HG03066 (cell line): ENCODE results near the gene ZNF212.

Source experiments
- ATAC-seq: cut with Tn5 transposase; IDR thresholded peaks from one replicate; pipeline ENCODE4 v1.9.1; 2021; ENCODE audit warnings: low read depth; ENCODE audit not compliant: unreplicated experiment

Gene ZNF212

DNA sequence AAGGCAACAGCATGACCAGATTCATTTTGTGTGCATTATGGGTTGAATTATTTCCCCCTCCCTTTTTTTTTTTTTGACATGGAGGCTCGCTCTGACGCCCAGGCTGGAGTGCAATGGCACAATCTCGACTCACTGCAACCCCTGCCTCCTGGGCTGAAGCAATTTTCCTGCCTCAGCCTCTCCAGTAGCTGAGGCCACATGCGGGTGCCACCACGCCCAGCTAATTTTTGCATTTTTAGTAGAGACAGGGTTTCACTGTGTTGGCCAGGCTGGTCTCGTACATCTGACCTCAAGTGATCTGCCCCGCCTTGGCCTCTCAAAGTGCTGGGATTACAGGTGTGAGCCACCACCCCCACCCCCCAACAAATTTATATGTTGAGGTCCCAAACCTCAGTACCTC is 64.6 kb downstream of the ZNF212 start:
- no peak for ATAC-seq
